ENCODE measurements around the gene FAM181A.
A peak's percentile ranks its signal among the peaks of the same experiment; 100 is the strongest.

FAM181A gene

GRCh38 chr14:93905623-93906022 is 21.5 kb upstream of the FAM181A start:
- DNase-seq: no peak

DNA sequence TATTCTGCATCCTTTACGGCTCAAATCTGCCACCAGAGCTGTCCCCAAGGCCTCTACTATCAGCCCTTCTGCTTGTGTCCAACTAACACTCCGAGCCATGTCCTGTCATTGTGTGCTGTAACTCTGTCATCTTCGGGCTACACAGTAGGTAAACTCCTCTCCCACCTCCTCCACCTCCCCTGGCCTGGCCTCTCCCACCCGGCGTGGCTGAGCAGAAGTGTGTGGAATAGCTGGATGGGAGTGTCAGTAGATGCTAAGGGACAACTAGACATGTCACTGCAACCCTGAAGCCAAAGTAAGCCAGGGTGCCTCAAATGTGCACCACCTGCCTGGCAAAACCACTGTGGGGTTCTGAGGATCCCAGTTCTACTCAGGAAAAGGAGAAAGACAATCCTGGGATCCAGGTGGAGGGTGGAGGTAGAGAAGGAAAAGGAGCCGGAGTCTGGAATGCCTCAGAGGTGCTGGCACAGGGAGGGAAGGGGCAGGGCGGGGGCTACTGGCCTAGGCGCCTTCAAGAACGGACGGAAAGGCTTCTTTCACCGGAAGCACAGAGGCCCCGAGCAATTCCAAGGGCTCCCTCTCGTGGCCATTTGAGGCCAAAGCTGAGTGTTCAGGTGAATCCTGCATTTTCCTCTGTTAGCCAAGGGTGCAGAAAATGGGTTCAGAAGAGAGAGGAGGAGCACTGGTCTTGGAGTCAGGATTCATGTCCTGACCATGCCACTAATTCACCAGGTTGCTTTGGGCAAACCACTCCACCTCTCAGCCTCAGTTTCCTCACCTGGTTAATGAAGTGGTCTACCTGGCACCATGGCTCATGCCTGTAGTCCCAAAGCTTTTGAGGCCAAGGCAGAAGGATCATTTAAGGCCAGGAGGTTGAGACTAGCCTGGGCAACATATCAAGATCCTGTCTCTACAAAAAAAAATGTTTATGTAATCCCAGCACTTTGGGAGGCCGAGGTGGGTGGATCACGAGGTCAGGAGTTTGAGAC is 20.5 kb upstream of the FAM181A start:
- peak; percentile 50 to 85 (median 81) for DNase-seq

DNA sequence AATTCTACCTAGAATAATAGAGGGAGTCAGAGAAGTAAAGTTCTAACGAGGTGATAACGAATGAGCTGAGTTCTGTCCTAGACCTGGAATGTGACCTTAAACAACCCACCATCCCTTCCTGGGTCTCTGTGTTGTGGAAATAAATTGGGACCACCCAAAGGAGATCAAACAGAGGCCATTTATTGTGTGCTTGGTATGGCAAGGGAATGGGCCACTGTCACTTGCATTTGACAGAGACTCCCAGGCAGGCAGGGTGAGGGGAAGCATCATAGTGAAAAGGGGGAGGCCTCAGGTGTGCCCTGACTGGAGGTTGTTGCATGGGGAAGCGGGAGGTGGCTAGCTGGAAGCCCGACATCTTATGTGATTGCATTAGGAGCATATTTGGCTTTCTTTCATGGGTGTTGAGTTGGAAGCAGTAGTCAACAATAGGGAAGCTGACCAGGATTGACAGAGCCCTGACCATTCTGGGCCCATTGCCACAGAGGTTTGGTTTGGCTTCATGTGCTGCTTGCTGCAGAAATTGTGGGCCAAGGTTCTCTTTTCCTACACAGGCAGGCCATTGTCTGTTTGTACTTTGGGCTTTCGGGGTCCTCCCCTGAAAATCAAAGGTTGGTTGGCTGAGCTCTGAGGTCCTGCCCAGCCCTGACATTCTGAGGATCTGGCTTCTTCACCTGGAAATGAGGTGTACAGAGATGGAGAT is 17.6 kb upstream of the FAM181A start:
- no peak for DNase-seq

DNA sequence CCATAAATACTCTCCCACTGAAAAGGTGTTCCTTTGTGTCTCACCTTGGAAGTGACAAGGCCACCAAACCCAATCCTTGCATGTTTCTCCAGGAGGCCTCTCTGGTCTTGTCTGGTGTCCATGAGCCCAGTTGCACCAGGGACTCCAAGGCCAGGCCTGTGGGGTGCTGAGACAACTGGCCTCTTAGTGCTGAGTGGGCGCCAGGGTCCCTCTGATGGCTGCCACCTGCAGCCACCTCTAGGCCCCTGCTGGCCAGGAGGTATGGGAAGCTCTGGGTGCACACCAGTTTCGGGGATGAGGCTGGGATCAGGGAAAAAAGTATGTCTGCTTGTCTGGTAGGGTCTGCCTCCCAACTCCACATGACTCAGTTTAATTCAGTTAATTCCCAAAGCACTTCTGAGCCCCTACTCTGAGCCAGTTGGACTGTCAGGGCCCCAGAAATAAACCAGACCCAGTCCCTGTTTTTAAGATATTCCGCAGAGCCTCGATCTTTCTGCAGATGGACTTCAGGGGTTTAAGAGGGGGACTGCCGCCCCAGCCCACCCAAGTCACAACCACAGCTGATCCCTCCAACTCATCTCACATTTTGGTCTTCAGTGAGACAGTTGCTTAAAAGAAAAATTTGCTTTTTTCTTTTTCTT is 15.0 kb upstream of the FAM181A start:
- no peak for DNase-seq

DNA sequence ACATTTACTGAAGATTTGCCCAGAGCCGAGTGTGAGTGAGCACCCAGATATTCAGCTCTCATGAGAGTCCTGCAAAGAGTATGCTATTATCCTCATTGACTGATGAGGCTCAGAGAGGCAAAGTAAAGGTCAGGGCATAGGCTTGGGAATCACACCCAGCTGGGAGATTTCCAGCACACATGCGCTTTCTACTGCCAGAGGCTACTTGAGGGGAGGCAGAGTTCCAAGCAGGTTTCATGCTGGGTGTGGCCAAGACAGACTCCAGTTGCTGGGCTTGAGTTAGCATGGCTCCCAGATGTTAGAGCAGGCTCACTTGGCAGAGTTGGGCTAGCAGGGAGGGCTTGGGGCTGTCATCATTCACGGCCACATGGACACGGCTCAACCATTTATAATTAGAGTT is 14.4 kb upstream of the FAM181A start:
- no peak for DNase-seq

DNA sequence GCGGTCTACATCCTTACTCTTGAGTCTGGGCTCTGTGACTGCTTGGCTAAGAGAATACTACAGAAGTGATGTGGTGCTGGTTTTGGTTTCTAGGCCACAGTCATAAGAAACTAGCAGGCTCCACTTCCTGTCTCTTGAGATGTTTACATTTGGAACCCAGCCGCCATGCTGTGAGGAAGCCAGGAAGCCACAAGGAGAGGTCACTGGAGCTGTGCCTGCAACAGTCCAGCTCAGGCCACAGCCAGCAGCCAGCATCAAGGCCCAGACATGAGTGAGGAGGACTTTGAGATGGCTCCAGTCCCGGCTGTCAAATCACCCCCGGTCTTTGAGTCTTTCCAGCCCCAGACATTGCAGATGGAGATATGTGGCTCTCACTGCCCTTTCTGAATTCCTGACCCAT is 12.9 kb upstream of the FAM181A start:
- DNase-seq: no peak

DNA sequence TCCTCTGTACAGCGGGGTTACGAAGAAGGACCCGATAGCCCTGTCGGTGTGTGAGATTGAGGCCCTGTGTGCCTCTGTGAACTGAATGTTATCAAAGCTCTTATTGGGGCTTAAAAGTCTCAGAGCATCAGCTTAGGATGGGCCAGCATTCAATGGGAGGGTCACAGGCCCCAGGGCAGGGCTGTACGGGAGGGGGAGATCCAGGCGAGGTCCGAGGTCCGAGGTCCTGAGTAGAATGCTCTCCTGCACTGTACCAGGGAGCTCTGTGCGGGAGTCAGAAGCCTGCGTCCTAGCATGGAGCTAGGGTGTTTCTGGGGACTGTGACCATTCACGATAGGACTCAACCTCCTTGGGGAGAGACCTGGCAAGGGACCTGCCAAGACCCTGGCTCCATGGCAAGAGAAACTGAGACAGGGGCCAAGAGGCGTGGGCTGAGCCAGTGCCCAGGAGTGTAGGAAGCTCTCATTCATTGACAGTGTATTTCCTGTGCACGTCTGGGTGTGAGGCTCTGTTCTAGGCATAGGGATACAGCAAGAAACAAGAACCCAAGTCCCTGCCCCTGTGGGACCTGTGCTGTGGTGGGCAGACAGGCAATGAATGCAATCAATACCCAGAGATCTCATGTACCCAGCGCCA is 12.0 kb upstream of the FAM181A start:
- no peak for DNase-seq

DNA sequence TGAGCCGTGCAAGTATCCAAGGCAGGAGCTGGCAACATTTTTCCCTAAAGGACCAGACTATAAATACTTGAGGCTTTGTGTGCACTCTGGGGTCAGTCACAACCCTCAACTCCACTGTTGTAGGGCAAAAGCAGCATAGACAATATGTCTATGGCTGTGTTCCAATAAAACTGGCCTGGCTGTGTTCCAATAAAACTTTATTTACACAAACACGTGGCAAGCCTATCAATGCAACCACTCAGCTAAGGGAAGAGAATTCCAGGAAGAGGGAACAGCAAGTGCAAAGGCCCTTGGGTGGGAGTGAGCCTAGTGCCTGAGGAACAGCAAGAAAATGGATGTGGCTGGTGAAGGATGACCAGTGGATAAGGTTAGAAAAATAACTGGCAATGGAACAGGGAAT is 11.3 kb upstream of the FAM181A start:
- DNase-seq: no peak

DNA sequence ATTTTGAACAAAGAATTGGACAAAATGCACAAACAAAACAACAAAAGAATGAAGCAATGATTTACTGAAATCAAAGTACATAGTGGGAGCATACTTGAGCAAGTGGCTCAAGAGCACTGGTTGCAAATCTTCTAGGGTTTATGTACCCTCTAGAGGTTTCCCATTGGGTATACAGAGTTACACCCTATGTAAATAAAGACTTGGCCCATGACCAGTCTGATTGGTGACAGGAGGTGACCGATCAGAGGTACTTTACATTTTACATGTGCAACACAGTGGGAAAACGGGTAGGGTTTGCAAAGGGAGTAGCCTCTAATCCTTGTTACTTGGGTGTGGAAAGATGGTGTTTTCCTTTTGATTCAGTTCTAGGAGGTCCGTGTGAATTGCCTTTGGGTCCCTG is 10.6 kb upstream of the FAM181A start:
- no peak for DNase-seq

DNA sequence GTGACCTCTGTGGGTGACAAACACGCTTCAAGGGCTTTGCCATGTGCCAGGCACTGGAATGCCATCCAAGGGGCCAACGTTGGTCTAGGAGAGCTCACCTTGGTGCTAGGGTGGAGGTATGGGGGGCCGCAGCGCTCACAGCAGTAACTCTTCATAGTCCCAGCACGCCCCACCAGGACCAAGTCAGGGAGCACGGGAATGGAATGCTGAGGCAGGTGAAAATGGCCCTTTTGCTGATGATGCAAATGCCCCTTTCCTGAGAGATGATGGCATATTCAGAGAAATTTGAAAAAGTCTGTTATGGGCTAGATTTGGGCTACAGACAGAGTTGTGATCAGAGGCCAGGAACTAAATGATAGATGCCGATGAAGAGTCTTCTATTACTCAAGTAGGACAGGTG is 10.0 kb upstream of the FAM181A start:
- no peak for DNase-seq

DNA sequence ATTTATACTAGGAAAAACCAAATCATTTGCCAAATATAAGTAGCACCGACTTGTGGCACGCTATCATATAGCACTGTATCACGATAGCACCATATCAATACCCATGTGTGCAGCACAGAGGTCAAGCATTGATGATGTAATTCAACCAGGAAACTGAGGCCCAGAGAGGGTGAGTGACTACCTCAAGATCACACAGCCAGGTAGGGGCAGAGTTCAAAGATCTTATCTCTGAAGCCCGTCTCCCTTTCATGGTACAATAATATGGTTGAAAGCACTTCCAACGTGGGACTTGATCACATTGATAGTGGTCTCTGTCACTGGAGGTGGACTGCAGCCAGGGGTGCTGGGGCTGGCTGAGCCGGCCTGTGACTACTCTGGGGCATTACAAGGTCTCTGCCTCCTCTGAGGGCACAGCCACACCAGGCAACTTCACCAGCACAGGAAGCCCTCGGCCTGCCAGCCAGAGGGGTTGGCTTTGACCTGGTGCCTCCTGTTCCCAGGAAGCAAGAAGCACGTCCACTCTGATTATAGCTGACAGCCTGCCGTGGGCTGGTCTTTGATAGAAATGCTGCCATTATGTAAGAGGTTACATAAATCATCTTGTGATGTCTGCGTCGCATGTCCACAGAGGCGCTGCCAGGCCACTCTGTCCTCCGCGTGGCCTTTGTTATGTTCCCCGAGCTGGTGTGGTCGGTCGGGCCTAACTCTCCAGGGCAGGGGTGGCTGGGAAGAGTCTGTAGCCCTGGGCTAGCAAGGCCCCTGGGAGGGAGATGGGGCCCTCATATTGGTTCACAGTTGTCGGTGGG is 5.9 kb upstream of the FAM181A start:
- peak in 1 of 3 experiments; percentile 10 for DNase-seq

DNA sequence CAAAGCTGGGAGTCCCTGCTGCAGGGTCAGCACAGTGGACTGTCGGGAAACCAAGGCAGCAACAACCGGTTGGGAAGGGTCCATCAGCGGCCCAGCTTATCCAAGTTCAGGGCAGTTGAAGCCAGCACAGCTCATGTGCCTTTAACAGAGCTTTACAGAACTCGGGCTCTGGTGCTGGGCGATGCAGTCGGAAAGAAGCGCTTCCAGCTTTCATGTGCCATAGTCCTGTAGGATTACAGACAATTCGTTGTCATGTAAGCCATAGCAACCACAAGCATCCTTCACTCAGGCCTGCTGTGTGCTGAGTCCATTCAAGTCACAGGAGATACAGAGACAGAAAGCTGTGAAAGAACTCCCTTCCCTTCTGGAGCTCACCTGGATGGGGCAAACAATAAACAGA is 3.5 kb upstream of the FAM181A start:
- peak; percentile 36 to 80 (median 71) for DNase-seq

GRCh38 chr14:93924592-93925355 is 2.4 kb upstream of the FAM181A start:
- no peak for DNase-seq

DNA sequence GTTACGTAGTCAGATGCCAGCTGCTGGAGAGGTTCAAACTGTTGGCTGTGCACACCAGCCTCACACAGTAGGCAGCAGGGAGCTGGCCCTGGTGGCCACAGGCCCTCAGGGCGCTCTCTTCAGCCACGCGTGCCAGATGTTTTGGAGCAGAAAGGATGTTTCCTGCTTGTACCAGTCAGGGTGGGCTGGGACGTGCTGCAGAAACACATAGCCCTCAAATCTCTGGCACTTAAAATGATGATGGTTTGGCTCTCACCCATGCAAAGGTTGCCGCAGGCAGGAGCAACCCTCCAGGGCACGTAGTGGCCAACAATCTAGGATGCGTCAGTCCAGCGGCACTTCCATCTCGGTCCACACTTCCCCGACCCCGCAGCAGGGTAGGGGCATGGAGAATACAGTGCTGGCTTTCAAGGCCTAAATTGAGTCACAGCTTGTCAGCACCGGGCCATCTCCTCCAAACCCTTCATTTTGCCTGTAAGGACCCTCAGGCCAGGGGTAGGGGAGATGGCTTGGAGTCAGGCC is 1.7 kb upstream of the FAM181A start:
- no peak for DNase-seq

GRCh38 chr14:93926245-93926872 is 785 bp upstream of the FAM181A start:
- peak in 2 of 3 experiments; percentile 59 to 80 for DNase-seq

GRCh38 chr14:93927800-93928145 is 629 bp downstream of the FAM181A start:
- DNase-seq: no peak

DNA sequence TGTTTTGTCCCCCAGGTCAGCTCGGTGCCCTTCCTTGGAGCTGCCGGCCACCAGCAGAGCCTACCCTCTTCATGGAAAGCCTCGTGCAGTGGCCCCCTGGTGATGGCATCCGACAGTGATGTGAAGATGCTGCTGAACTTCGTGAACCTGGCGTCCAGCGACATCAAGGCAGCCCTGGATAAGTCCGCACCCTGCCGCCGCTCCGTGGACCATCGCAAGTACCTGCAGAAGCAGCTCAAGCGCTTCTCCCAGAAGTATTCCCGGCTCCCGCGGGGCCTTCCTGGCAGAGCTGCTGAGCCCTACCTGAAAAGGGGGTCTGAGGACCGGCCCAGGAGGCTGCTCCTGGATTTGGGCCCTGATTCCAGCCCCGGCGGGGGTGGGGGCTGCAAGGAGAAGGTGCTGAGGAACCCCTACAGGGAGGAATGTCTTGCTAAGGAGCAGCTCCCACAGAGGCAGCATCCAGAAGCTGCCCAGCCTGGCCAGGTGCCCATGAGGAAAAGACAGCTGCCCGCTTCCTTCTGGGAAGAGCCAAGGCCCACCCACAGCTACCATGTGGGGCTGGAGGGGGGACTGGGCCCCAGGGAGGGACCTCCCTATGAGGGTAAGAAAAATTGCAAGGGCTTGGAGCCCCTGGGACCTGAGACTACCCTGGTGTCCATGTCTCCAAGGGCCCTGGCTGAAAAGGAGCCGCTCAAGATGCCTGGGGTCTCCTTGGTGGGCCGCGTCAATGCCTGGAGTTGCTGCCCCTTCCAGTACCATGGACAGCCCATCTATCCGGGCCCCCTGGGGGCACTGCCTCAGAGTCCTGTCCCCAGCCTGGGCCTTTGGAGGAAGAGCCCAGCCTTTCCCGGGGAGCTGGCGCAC is 1.3 kb downstream of the FAM181A start:
- no peak for DNase-seq

GRCh38 chr14:93929048-93929535 is 1.9 kb downstream of the FAM181A start:
- no peak for DNase-seq

DNA sequence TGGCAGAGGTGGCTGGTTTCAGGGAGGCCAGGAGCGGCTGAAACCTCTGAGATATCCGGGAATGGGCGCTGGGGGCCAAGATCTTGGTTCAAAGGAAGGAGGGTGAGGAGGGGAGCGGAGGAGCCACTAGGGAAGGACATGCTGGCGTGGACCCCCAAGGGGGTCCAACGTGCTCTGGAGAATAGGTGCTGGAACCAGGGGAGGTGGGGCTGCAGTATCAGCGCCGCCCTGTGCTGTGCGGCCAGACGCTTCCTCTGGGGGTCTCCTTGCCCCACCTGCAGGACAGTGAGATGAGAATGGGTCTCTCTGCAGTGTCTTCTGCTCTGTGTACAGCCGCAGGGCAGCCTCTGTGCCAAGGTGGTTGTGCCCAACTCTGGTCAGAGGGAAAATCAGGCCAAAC is 2.5 kb downstream of the FAM181A start:
- no peak for DNase-seq
